ENCODE measurements around the gene NUDT1.

Gene NUDT1

GRCh38 chr7:2209146-2209960 lies 32.7 kb upstream of the NUDT1 start:
- H3K36me3 Mint-ChIP-seq (ENCODE audit: low read depth) = peaks cover 58% of the 10 kb centered on the region
- peaks cover 14% of the 10 kb centered on the region for H3K4me1 Mint-ChIP-seq
- peak; percentile 73 to 86 (median 83) for TF ChIP-seq CTCF (IDR thresholded peaks at IDR 0.05; ENCODE audit: unreplicated experiment in 3 of 3)
- no peak overlapping the region for H3K4me3 Mint-ChIP-seq
- no peaks in the 10 kb centered on the region for H3K9me3 Mint-ChIP-seq
- peaks cover 3% of the 10 kb centered on the region for H3K27me3 Mint-ChIP-seq (ENCODE audit: low read depth)
- H3K27ac Mint-ChIP-seq = no peak overlapping the region

GRCh38 chr7:2209961-2210323 lies 32.1 kb upstream of the NUDT1 start:
- no peak overlapping the region for H3K27ac Mint-ChIP-seq

GRCh38 chr7:2210551-2211258 lies 31.3 kb upstream of the NUDT1 start:
- peaks cover 68% of the 10 kb centered on the region for H3K36me3 Mint-ChIP-seq (ENCODE audit: low read depth)
- H3K4me3 Mint-ChIP-seq = no peak overlapping the region
- peaks cover under 1% of the 10 kb centered on the region for H3K4me1 Mint-ChIP-seq
- H3K27me3 Mint-ChIP-seq (ENCODE audit: low read depth) = peaks cover 3% of the 10 kb centered on the region
- H3K27ac Mint-ChIP-seq = no peak overlapping the region
- H3K9me3 Mint-ChIP-seq = no peaks in the 10 kb centered on the region
- no peak for TF ChIP-seq CTCF (IDR thresholded peaks at IDR 0.05; ENCODE audit: unreplicated experiment in 3 of 3)

More at GRCh38 chr7:2209961-2210323, 32.1 kb upstream of the NUDT1 start:
- H3K4me1 Mint-ChIP-seq = peaks cover 8% of the 10 kb centered on the region
- H3K36me3 Mint-ChIP-seq (ENCODE audit: low read depth) = peaks cover 62% of the 10 kb centered on the region
- no peaks in the 10 kb centered on the region for H3K9me3 Mint-ChIP-seq
- H3K27me3 Mint-ChIP-seq (ENCODE audit: low read depth) = peaks cover 3% of the 10 kb centered on the region
- H3K4me3 Mint-ChIP-seq = no peak overlapping the region
- no peak for TF ChIP-seq CTCF (IDR thresholded peaks at IDR 0.05; ENCODE audit: unreplicated experiment in 3 of 3)

GRCh38 chr7:2211259-2211880 lies 30.7 kb upstream of the NUDT1 start:
- H3K36me3 Mint-ChIP-seq (ENCODE audit: low read depth) = peaks cover 71% of the 10 kb centered on the region
- TF ChIP-seq CTCF (IDR thresholded peaks at IDR 0.05; ENCODE audit: unreplicated experiment in 3 of 3) = no peak
- peaks cover 3% of the 10 kb centered on the region for H3K27me3 Mint-ChIP-seq (ENCODE audit: low read depth)
- H3K4me3 Mint-ChIP-seq = no peak overlapping the region
- no peak overlapping the region for H3K27ac Mint-ChIP-seq
- H3K9me3 Mint-ChIP-seq = no peaks in the 10 kb centered on the region
- no peaks in the 10 kb centered on the region for H3K4me1 Mint-ChIP-seq

GRCh38 chr7:2211926-2212325 lies 30.1 kb upstream of the NUDT1 start:
- H3K4me3 Mint-ChIP-seq = no peak overlapping the region
- no peaks in the 10 kb centered on the region for H3K4me1 Mint-ChIP-seq
- TF ChIP-seq CTCF (IDR thresholded peaks at IDR 0.05; ENCODE audit: unreplicated experiment in 3 of 3) = no peak
- H3K27ac Mint-ChIP-seq = no peak overlapping the region
- peaks cover 74% of the 10 kb centered on the region for H3K36me3 Mint-ChIP-seq (ENCODE audit: low read depth)
- peaks cover 3% of the 10 kb centered on the region for H3K27me3 Mint-ChIP-seq (ENCODE audit: low read depth)
- H3K9me3 Mint-ChIP-seq = no peaks in the 10 kb centered on the region

All from nephron (organoid).